ENCODE data around the gene GP1BB.

GRCh38 chr22:19732403-19733113, 9.2 kb downstream of the GP1BB start:
- no peak for TF ChIP-seq POLR2A (IDR thresholded peaks at IDR 0.05)
- TF ChIP-seq POLR2AphosphoS5 (IDR thresholded peaks at IDR 0.05), result no peak
- TF ChIP-seq CTCF (IDR thresholded peaks at IDR 0.05), result no peak
